HG02759 (cell line): Measurements from ENCODE around the gene TUBGCP2.

Experiments used
- ATAC-seq: cut with Tn5 transposase; IDR thresholded peaks from one replicate; pipeline ENCODE4 v1.9.1; 2021; ENCODE audit warnings: mild to moderate bottlenecking, moderate library complexity; ENCODE audit not compliant: unreplicated experiment

TUBGCP2 gene

DNA sequence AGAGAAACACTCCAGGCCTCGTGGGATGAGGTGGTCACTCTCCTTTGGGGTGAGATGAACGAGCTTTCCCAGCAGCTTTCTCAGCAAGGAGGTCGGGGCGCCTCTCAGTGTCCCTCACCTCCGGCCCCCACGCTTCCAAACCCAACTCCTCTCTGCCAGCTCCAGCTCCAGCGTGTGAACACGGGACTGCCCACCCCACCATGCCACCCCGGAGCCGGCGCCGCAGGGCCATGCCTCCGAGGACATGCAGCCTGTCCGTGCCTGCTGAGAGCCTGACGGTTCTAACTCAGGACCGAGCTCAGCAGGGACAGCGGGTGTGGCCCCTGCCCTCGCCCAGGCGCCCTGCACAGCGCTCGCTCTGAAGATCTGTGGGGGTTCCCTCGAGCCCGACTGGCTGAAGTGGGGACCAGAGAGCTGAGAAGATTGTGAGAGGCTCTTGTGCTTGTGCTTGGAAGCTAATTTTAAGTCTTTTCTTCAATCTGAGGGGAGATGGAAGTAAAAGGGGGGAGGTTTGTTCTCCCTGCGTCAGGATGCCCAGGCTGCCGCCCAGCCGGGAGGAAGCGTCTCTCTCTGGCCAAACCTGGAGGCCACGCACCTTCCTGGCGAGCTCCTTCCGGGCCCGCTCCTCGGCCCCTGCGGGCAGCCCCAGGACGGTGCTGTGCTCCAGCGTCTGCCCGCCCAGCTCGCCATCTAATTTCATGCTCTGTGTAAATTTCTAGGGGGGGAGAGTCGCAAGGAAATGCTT is 26.9 kb downstream of the TUBGCP2 start:
- no peak for ATAC-seq

GRCh38 chr10:133281084-133281483 is 27.6 kb downstream of the TUBGCP2 start:
- ATAC-seq: no peak

DNA sequence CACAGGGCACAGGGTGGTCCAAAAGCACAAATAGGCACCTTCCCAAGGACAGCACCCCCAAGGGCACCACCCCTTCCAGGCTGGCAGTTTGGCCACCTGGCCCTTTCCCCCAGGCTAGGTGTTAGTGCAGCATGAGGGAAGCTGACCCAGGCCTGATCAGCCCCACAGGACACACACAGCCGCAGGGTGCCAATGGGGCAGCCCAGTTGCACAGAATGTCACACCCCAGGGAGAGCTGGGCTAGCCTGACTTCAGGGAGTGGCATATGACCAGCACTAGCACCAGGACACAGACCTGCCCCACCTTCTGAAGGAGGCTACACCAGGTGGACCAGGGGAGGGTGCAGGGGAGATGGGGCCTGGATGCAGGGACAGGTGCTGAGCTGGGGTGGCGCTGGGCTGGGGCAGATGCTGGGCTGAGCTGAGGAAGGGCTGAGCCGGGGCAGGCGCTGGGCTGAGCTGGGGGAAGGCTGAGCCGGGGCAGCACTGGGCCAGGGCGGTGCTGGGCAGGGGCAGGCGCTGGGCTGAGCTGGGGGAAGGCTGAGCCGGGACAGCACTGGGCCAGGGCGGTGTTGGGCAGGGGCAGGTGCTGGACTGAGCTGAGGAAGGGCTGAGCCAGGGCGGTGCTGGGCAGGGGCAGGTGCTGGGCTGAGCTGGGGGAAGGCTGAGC is 28.1 kb downstream of the TUBGCP2 start:
- ATAC-seq: no peak

GRCh38 chr10:133279326-133280226 is 29.1 kb downstream of the TUBGCP2 start:
- no peak for ATAC-seq

- peak; percentile 43 for ATAC-seq
These were observed 30.0 kb downstream of the TUBGCP2 start for GRCh38 chr10:133278577-133279265.

DNA sequence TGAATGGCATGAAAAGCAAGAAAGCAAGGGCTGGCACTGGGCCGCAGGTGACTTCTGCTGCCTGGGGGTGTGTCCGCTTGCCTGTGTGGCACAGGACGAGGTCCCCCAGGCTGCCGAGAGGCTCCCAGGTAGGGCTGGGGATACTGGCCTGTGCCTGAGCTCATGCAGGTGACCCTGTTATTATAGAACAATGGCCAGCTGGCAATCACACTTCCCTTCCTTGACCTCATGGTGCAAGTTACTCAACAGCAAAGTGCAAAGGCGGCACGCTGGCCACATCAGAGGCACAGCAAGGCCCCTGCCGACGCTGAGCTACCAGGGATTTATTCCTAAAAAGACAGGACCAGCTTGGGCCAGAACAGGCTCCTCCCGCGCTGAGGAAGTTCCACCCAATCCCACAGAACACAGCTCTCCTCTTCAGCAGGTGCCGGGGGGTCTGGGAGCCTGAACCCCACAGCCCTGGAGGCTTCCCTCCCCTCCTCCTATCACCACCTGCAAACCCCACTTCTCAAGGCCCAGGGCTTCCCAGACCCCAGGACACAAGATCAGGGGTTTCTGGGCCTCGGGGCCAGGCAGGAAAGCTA is 30.6 kb downstream of the TUBGCP2 start:
- no peak for ATAC-seq

- no peak for ATAC-seq
These were observed 31.2 kb downstream of the TUBGCP2 start for GRCh38 chr10:133277277-133277992.

DNA sequence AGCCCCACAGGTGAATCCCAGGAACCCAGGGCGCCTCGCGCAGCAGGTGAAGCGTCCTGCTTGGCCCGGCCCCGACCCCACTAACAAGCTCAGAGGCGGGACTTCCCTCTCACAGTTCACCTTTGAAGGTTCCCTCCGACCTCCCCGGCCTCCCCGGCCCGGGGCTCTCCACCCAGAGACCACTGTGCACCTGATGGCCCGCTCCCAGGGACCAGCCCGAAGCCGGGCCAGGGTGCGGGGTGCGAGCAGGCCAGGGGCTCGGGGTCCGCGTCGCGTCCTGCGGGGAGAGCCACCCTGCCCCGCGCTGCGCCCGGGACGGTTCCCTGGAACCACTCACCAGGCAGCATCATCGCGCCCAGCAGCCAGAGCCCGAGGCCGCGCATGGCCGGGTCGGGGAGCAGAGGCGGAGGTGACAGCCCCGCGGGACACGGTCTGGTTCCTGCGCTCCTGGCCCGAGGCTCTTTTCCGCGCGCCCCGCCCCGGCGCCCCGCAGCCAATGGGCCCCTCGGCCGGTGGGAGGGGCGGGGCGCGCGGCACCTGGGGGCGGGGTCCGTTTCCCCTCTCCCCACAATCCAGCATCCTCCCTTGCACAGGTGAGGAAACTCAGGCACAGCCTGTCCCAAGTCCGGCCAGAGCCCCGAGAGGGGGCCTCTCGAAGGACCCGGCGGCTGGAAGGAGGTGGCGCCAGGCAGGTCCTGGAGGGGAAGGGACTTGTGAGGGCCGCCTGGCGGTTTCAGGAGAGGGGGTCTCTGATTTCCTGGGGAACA is 32.1 kb downstream of the TUBGCP2 start, which contains the start of gene ADAM8:
TSS of gene ADAM8 (minus strand) at position 434 of the 767 bp plus-strand sequence. CDS start at position 383, 51 bp downstream.
- ATAC-seq: peak; percentile 48

GRCh38 chr10:133276100-133276434 is 32.6 kb downstream of the TUBGCP2 start:
- ATAC-seq: no peak

- peak; percentile 36 for ATAC-seq
These were observed 33.0 kb downstream of the TUBGCP2 start for GRCh38 chr10:133275684-133276092.

DNA sequence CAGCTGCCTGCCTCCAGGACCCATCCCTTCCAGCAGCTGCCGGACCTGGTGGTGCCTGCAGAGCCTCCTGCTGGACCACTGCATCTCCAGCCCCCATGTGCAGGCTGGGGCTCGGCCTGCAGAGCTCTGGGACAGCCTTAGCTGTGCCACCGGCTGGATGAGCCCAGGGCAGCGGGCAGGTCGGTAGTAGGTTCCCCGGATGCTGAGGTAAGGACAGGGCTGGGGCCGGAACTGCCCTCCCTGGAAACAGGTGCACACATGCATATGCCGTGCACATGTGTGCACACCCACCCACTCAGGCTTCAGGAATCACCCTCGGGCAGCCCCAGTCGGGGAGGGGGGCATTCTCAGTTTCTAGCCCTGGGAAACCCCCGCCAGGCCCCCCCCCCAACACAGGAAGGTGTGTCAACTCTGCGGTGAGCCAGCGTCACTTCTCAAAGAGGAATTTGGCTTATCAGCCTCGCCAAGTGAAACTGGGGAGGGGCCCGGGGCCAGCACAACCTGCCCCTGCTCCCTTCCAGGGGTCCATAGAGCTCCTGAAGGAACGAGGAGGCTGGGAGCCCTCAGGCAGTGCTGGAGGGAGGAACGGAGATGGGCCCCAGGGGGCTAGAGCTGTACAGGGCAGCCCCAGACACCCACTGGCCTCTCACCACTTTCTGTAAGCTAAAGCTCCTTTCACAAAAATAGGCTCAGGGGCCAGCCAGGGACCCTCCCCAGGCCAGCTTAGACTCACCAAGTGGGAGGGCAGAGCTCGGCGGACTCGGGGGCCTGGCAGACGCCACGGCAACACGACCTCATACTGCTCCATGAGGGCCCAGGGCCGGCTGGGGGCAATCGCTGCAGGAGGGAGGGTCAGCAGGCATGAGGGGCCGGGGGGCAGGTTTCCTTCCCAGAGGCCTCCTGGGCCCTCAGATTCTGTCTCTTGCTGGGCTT is 33.7 kb downstream of the TUBGCP2 start:
- peak; percentile 57 for ATAC-seq

GRCh38 chr10:133273534-133274143 is 35.0 kb downstream of the TUBGCP2 start:
- ATAC-seq: no peak

DNA sequence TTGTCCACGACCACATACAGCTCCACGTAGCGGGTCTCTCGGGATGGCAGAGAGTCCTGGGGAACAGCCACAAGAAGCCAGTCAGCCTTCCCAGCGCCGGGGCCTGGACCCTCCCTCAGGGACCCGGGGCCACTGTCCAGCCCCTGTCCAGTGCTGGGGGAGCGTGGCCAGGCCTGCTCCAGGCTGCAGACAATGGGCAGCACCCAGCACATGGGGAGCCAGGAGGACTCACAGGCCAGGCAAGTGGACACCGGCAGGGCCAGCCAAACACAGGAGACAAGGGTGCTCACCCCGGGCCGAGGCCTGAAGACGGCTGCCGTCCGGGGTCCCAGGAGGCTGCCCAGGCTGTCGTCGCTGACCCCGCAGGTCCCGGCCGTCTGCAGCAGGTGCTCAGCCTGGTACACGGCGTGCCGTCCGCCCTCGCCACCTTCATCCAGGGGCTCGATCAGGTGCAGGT is 35.7 kb downstream of the TUBGCP2 start:
- no peak for ATAC-seq

GRCh38 chr10:133272301-133272963 is 36.2 kb downstream of the TUBGCP2 start:
- ATAC-seq: no peak

- ATAC-seq: no peak
These were observed 37.0 kb downstream of the TUBGCP2 start for GRCh38 chr10:133271521-133272300.

DNA sequence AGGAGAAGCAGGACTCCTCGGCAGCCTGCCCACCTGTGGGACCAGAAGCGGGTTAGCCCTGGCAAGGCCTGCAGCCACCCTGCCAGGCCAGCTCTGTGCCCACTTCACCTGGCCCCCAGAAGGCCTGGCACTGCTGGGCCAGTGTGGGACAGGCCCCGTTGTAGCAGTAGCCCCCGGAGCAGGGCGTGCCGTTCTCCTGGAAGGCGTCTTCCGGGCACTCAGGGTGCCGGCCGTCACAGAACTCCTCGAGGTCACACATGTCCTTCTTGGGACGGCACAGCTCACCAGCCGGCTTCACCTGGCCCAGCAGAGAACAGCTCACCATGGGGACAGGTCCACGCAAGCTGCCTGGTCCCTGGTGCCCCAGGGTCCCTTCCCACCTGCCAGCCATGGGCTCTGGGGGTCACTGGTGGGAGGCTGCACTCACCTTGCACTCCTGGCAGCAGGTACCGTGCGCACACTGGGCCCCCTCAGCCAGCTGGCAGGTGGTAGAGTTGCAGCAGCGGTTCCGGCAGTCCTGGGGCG is 37.8 kb downstream of the TUBGCP2 start:
- no peak for ATAC-seq
